NK-92 (cell line): ENCODE measurements around the gene TMEM63C.

Source experiments
- DNase-seq: peaks from one replicate; lab custom pipeline; 2025; ENCODE audit not compliant: unreplicated experiment; lab: John Stamatoyannopoulos, UW

TMEM63C gene

GRCh38 chr14:77306851-77307496 lies 125.4 kb downstream of the TMEM63C start:
- no peak for DNase-seq
